ENCODE data around the gene S1PR4. TPM values are rescaled to one million over a fixed set of nuclear protein-coding genes. Genes with fewer than 3 reads are reported as not detected.

Gene S1PR4
- total RNA-seq, 1 experiment from 2014 or later, result 0.26 TPM

DNA sequence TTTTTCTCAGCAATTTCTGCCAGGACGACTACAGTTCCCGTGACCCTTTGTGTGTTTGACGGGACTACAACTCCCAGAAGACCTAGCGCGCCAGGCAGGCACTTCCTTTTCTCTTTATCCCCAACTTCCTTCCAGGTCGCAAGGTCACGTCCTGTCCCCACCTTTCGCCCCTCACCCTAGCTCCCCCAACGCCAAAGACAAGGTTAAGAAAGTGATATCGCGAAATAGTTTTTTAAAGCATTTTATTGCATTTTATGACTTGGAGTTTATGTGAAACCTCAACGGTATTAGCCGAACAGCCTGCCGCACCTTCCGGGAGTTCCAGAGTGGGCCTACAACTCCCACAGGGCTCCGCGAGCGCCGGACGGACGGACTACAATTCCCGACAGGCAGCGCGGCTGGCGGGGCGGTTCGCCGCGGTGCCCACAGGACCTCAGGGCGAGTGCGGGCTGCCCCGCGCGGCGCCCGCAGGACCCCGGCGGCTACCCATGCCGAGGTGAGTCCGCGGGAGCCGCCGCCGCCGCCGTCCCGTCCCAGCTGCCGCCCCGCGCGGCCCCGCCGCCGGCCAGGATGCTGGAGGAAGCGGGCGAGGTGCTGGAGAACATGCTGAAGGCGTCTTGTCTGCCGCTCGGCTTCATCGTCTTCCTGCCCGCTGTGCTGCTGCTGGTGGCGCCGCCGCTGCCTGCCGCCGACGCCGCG, 7.0 kb downstream of the S1PR4 start, which contains the start of gene NCLN:
Gene NCLN, plus strand, starts transcription at position 470 of the 699 bp plus-strand sequence. Its CDS starts 101 bp downstream, at position 571.
- Histone ChIP-seq H3K9me3 (ENCODE audit: control insufficient read depth, insufficient read depth, low read depth, low read length) (no peaks in the 10 kb centered on the region), H3K4me3 (ENCODE audit: low read depth in 2 of 2, low read length in 2 of 2) (peak within 1 kb of the TSS; percentile 78 to 79), H3K27me3 (ENCODE audit: control insufficient read depth, insufficient read depth, low read length) (no peaks in the 10 kb centered on the region), H3K36me3 (ENCODE audit: control insufficient read depth, insufficient read depth, low read length) (no peaks in the 10 kb centered on the region; the same call in 1 of the 2 replicates), H3K4me1 (ENCODE audit: control insufficient read depth, insufficient read depth, low read length) (no peaks in the 10 kb centered on the region), H3K27ac (ENCODE audit: low read length) (peak within 1 kb of the TSS; percentile 83)
- no TSS peak for BruUV-seq (replicated peaks)
- ChIA-PET CTCF (no interaction called here), POLR2A (no interaction called here)
- intact Hi-C loops (cut with micrococcal nuclease; ENCODE audit: unreplicated experiment), result no loop called here
- DNase-seq (ENCODE audit: low read depth, low spot score) (peak; percentile 89), ATAC-seq (peak; percentile 96)
- TF ChIP-seq, protein P1, sequence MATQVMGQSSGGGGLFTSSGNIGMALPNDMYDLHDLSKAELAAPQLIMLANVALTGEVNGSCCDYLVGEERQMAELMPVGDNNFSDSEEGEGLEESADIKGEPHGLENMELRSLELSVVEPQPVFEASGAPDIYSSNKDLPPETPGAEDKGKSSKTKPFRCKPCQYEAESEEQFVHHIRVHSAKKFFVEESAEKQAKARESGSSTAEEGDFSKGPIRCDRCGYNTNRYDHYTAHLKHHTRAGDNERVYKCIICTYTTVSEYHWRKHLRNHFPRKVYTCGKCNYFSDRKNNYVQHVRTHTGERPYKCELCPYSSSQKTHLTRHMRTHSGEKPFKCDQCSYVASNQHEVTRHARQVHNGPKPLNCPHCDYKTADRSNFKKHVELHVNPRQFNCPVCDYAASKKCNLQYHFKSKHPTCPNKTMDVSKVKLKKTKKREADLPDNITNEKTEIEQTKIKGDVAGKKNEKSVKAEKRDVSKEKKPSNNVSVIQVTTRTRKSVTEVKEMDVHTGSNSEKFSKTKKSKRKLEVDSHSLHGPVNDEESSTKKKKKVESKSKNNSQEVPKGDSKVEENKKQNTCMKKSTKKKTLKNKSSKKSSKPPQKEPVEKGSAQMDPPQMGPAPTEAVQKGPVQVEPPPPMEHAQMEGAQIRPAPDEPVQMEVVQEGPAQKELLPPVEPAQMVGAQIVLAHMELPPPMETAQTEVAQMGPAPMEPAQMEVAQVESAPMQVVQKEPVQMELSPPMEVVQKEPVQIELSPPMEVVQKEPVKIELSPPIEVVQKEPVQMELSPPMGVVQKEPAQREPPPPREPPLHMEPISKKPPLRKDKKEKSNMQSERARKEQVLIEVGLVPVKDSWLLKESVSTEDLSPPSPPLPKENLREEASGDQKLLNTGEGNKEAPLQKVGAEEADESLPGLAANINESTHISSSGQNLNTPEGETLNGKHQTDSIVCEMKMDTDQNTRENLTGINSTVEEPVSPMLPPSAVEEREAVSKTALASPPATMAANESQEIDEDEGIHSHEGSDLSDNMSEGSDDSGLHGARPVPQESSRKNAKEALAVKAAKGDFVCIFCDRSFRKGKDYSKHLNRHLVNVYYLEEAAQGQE (IDR thresholded peaks at IDR 0.05; ENCODE audit: insufficient read depth in 1 of 2, low read depth in 2 of 2, low read length in 1 of 2), result no peak
- peak; percentile 65; the same call in 1 of the 2 replicates for TF ChIP-seq SIN3A (IDR thresholded peaks at IDR 0.05; ENCODE audit: borderline replicate concordance, insufficient read depth, low read depth, low read length)
- TF ChIP-seq TCF7L2 (IDR thresholded peaks at IDR 0.05; ENCODE audit: low read depth, low read length), result 0 out of 2 replicates have a peak, but pooled peaks have one; percentile 25
- in situ Hi-C loops (cut with HindIII; ENCODE audit: low pct_unique_long_range_greater_than_20kb, low sequenced_read_pairs), result no loop called here

DNA sequence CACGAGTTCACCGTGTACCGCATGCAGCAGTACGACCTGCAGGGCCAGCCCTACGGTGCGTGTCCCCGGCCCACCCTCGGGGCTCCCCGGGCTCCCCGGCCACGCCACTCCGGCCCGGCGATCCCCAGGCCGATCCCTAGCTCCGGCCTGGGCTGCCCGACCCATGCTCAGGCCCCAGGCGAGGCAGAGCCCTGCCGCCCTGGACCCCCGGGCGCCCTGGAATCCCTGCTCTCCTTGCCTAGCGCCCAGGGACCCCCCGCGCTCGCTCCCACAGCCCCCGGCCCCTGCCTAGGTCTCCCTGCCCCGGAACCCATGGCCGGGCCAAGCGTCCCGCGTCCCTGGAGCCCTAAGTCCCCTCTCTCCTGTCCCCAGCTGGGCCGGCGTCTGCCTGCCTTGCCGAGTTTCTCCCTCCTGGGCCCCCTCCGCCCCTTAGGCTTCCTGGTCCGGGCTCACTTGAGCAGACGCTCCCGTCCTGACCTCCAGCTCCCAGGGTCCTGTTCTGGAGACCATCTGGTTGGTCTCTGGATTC, 7.7 kb downstream of the S1PR4 start:
- peak overlapping the region; percentile 79 for H3K27ac ChIP-seq (ENCODE audit: low read length)
- H3K9me3 ChIP-seq (ENCODE audit: control insufficient read depth, insufficient read depth, low read depth, low read length), result no peaks in the 10 kb centered on the region
- intact Hi-C loops (cut with micrococcal nuclease; ENCODE audit: unreplicated experiment) (no loop called here), in situ Hi-C loops (cut with HindIII; ENCODE audit: low pct_unique_long_range_greater_than_20kb, low sequenced_read_pairs) (no loop called here)
- TF ChIP-seq, protein P2, sequence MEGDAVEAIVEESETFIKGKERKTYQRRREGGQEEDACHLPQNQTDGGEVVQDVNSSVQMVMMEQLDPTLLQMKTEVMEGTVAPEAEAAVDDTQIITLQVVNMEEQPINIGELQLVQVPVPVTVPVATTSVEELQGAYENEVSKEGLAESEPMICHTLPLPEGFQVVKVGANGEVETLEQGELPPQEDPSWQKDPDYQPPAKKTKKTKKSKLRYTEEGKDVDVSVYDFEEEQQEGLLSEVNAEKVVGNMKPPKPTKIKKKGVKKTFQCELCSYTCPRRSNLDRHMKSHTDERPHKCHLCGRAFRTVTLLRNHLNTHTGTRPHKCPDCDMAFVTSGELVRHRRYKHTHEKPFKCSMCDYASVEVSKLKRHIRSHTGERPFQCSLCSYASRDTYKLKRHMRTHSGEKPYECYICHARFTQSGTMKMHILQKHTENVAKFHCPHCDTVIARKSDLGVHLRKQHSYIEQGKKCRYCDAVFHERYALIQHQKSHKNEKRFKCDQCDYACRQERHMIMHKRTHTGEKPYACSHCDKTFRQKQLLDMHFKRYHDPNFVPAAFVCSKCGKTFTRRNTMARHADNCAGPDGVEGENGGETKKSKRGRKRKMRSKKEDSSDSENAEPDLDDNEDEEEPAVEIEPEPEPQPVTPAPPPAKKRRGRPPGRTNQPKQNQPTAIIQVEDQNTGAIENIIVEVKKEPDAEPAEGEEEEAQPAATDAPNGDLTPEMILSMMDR (IDR thresholded peaks at IDR 0.05), result no peak
- no peak for TF ChIP-seq SIN3A (IDR thresholded peaks at IDR 0.05; ENCODE audit: borderline replicate concordance, insufficient read depth, low read depth, low read length)
- no peak for TF ChIP-seq TCF7L2 (IDR thresholded peaks at IDR 0.05; ENCODE audit: low read depth, low read length)
- no peak for TF ChIP-seq POLR2AphosphoS5 (IDR thresholded peaks at IDR 0.05; ENCODE audit: low read depth, low read length)
- TF ChIP-seq, protein P1 (IDR thresholded peaks at IDR 0.05; ENCODE audit: insufficient read depth in 1 of 2, low read depth in 2 of 2, low read length in 1 of 2), result no peak
- H3K4me1 ChIP-seq (ENCODE audit: control insufficient read depth, insufficient read depth, low read length), result no peaks in the 10 kb centered on the region
- peak; percentile 62 for ATAC-seq
- H3K27me3 ChIP-seq (ENCODE audit: control insufficient read depth, insufficient read depth, low read length), result no peaks in the 10 kb centered on the region
- H3K4me3 ChIP-seq (ENCODE audit: low read depth in 2 of 2, low read length in 2 of 2), result peak overlapping the region; percentile 78 to 79
- POLR2A ChIA-PET, result no interaction called here
- CTCF ChIA-PET, result interaction anchor here (0.6 kb wide), 1 partner anchor 51 kb away, joined by 5 read pairs; no protein-coding TSS in a partner anchor
- no peaks in the 10 kb centered on the region; the same call in 1 of the 2 replicates for H3K36me3 ChIP-seq (ENCODE audit: control insufficient read depth, insufficient read depth, low read length)
- no TSS peak for BruUV-seq (replicated peaks)
- DNase-seq (ENCODE audit: low read depth, low spot score), result no peak
